ENCODE data around the gene SDK2.
"Not testable (repeated sequence)": the region's sequence is repeated elsewhere in the genome, so short reads cannot be mapped to it uniquely, and the experiment has no call there.

The SDK2 gene

GRCh38 chr17:73480740-73481139, 163.5 kb downstream of the SDK2 start:
- DNase-seq (ENCODE audit: low read depth): no peak

- DNase-seq (ENCODE audit: low read depth): no peak
These were observed 165.3 kb downstream of the SDK2 start for GRCh38 chr17:73478768-73479424.

- no peak for DNase-seq (ENCODE audit: low read depth)
These were observed 165.9 kb downstream of the SDK2 start for GRCh38 chr17:73478334-73478733.

- no peak for DNase-seq (ENCODE audit: low read depth)
These were observed 167.3 kb downstream of the SDK2 start for GRCh38 chr17:73476890-73477350.

- DNase-seq (ENCODE audit: low read depth): peak; percentile 10
These were observed 169.8 kb downstream of the SDK2 start for GRCh38 chr17:73474370-73474988.

GRCh38 chr17:73472715-73473114, 171.5 kb downstream of the SDK2 start:
- not testable (repeated sequence) for DNase-seq (ENCODE audit: low read depth)

- no peak for DNase-seq (ENCODE audit: low read depth)
These were observed 172.3 kb downstream of the SDK2 start for GRCh38 chr17:73471924-73472323.

GRCh38 chr17:73470316-73470826, 173.9 kb downstream of the SDK2 start:
- no peak for DNase-seq (ENCODE audit: low read depth)

GRCh38 chr17:73469311-73469710, 174.9 kb downstream of the SDK2 start:
- no peak for DNase-seq (ENCODE audit: low read depth)

GRCh38 chr17:73468221-73468620, 176.0 kb downstream of the SDK2 start:
- DNase-seq (ENCODE audit: low read depth): no peak

GRCh38 chr17:73467651-73468050, 176.6 kb downstream of the SDK2 start:
- no peak for DNase-seq (ENCODE audit: low read depth)

GRCh38 chr17:73466704-73467433, 177.4 kb downstream of the SDK2 start:
- no peak for DNase-seq (ENCODE audit: low read depth)

GRCh38 chr17:73465953-73466230, 178.4 kb downstream of the SDK2 start:
- DNase-seq (ENCODE audit: low read depth): no peak

- DNase-seq (ENCODE audit: low read depth): no peak
These were observed 178.9 kb downstream of the SDK2 start for GRCh38 chr17:73465130-73465952.

- DNase-seq (ENCODE audit: low read depth): no peak
These were observed 179.8 kb downstream of the SDK2 start for GRCh38 chr17:73464447-73464846.

- no peak for DNase-seq (ENCODE audit: low read depth)
These were observed 180.4 kb downstream of the SDK2 start for GRCh38 chr17:73463821-73464220.

- DNase-seq (ENCODE audit: low read depth): no peak
These were observed 181.4 kb downstream of the SDK2 start for GRCh38 chr17:73462823-73463222.

GRCh38 chr17:73459980-73460379, 184.3 kb downstream of the SDK2 start:
- no peak for DNase-seq (ENCODE audit: low read depth)

- no peak for DNase-seq (ENCODE audit: low read depth)
These were observed 188.5 kb downstream of the SDK2 start for GRCh38 chr17:73455767-73456166.

- DNase-seq (ENCODE audit: low read depth): no peak
These were observed 189.1 kb downstream of the SDK2 start for GRCh38 chr17:73455050-73455687.

- not testable (repeated sequence) for DNase-seq (ENCODE audit: low read depth)
These were observed 190.8 kb downstream of the SDK2 start for GRCh38 chr17:73453494-73453893.

- DNase-seq (ENCODE audit: low read depth): no peak
These were observed 191.2 kb downstream of the SDK2 start for GRCh38 chr17:73453090-73453489.
